ENCODE data around the gene IL32.
"Not testable (repeated sequence)": the region's sequence is repeated elsewhere in the genome, so short reads cannot be mapped to it uniquely, and the experiment has no call there.

IL32 gene

DNA sequence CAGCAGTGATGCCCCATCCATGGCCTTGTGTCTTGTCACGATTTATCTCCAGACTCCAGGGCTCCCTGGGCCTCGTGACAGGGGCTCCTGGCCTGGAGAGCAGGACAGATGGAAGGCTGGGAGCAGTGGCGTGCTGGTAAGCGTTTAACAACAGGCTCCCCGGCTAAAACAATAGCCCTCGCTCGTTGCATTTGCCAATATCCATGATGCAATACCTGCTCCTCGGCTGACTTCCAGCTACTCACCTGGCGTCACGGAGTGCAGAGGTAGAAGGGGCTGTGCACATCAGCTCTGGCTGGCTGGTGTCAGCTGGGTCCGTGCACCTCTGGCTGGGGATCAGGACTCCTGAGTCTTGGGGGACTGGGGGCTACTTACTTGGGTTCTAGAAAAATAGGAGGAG lies 27.2 kb upstream of the IL32 start:
- Mint-ChIP-seq H3K36me3 (no peaks in the 10 kb centered on the region), H3K4me1 (peaks cover 5% of the 10 kb centered on the region), H3K27ac (no peak overlapping the region), H3K9me3 (no peaks in the 10 kb centered on the region), H3K4me3 (no peak overlapping the region)
- no peak for ATAC-seq
- no peak for DNase-seq (ENCODE audit: low spot score in 2 of 2)

GRCh38 chr16:3038896-3039295 lies 26.5 kb upstream of the IL32 start:
- DNase-seq (ENCODE audit: low spot score in 2 of 2) (no peak), ATAC-seq (no peak)
- H3K27ac Mint-ChIP-seq, result no peak overlapping the region
- peaks cover 4% of the 10 kb centered on the region for H3K4me1 Mint-ChIP-seq
- no peaks in the 10 kb centered on the region for H3K36me3 Mint-ChIP-seq
- H3K4me3 Mint-ChIP-seq, result no peak overlapping the region
- no peaks in the 10 kb centered on the region for H3K9me3 Mint-ChIP-seq

DNA sequence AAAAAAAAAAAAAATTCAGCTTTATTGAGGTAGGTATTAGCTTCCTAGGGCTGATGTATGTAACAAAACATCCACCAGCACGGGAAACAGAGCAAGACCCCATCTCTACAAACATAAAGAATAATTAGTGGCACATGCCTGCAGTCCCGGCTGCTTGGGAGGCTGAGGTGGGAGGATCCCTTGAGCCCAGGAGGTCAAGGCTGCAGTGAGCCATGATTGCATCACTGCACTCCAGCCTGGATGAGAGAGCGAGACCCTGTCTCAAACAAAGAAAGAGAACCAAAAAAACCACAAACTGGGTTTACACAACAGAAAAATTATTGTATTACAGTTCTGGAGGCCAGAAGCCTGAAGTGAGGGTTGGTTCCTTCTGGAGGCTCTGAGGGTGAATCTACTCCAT lies 23.1 kb upstream of the IL32 start:
- H3K4me3 Mint-ChIP-seq, result no peak overlapping the region
- H3K27ac Mint-ChIP-seq, result no peak overlapping the region
- H3K9me3 Mint-ChIP-seq, result no peaks in the 10 kb centered on the region
- DNase-seq (ENCODE audit: low spot score in 2 of 2) (no peak), ATAC-seq (no peak)
- H3K4me1 Mint-ChIP-seq, result peaks cover 18% of the 10 kb centered on the region
- peaks cover 17% of the 10 kb centered on the region for H3K36me3 Mint-ChIP-seq

- peaks cover 25% of the 10 kb centered on the region for H3K36me3 Mint-ChIP-seq
- H3K4me1 Mint-ChIP-seq, result peaks cover 22% of the 10 kb centered on the region
- peak overlapping the region; percentile 76 for H3K4me3 Mint-ChIP-seq
- DNase-seq (ENCODE audit: low spot score in 2 of 2) (no peak), ATAC-seq (no peak)
- no peaks in the 10 kb centered on the region for H3K9me3 Mint-ChIP-seq
- peak overlapping the region; percentile 68 for H3K27ac Mint-ChIP-seq
These were observed 20.7 kb upstream of the IL32 start for GRCh38 chr16:3044708-3045107.

GRCh38 chr16:3045758-3046640 lies 19.4 kb upstream of the IL32 start, which contains the start of gene MMP25:
MMP25 (plus strand) TSS chr16:3046561; CDS start chr16:3046918, 357 bp downstream.
- peak; percentile 57 for ATAC-seq
- peak within 1 kb of the TSS; percentile 68 for H3K27ac Mint-ChIP-seq

DNA sequence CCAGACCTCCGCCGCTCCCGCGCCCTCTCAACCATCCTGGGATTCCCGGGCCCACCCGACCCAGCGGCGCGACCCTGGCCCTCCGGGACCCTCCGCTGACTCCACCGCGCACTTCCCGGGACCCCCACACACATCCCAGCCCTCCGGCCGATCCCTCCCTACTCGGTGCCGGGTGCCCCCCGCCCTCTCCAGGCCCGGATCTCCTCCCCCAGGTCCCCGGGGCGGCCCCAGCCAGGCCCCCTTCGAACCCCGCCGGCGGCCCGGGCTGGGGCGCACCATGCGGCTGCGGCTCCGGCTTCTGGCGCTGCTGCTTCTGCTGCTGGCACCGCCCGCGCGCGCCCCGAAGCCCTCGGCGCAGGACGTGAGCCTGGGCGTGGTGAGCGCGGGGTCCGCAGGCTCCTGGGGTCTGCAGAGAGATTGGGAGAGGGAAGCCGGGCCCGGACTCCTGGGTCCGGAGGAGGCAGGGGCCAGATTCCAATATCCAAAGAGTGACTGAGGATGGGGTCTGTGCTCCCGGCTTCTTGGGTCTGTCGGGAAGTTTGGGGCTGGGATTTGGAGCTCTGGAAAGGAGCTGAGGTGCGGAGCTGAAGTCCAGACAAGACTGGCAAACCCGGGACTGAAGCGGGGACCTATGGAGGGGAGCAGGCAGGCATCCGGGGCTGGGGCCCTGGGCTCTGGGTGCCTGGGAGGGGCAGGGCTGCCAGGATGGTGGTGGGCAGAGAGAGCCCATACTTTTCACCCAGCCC lies 18.6 kb upstream of the IL32 start:
- peak; percentile 45 for ATAC-seq
- no peak for DNase-seq (ENCODE audit: low spot score in 2 of 2)
- peak overlapping the region; percentile 76 for H3K4me3 Mint-ChIP-seq
- peaks cover 32% of the 10 kb centered on the region for H3K4me1 Mint-ChIP-seq
- H3K36me3 Mint-ChIP-seq, result peaks cover 37% of the 10 kb centered on the region
- peak overlapping the region; percentile 45 for H3K27ac Mint-ChIP-seq
- H3K9me3 Mint-ChIP-seq, result no peaks in the 10 kb centered on the region

More at GRCh38 chr16:3045758-3046640, 19.4 kb upstream of the IL32 start, which contains the start of gene MMP25:
- peaks cover 26% of the 10 kb centered on the region for H3K4me1 Mint-ChIP-seq
- peaks cover 30% of the 10 kb centered on the region for H3K36me3 Mint-ChIP-seq
- peak within 1 kb of the TSS; percentile 76 for H3K4me3 Mint-ChIP-seq
- H3K9me3 Mint-ChIP-seq, result no peaks in the 10 kb centered on the region
- DNase-seq (ENCODE audit: low spot score in 2 of 2), result peak in 1 of 2 donors; percentile 75

DNA sequence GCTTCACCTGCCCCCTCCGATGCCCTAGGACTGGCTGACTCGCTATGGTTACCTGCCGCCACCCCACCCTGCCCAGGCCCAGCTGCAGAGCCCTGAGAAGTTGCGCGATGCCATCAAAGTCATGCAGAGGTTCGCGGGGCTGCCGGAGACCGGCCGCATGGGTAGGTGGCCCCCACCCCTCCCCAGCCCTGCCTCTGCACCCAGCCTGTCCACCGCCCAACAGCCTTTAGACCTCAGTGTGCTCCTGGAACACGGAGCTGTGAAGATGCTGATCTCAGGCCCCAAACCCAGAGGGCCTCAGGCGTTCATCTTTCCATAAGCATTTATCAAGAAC lies 18.1 kb upstream of the IL32 start:
- ATAC-seq, result peak; percentile 9
- no peaks in the 10 kb centered on the region for H3K9me3 Mint-ChIP-seq
- peaks cover 37% of the 10 kb centered on the region for H3K4me1 Mint-ChIP-seq
- peaks cover 42% of the 10 kb centered on the region for H3K36me3 Mint-ChIP-seq
- peak overlapping the region; percentile 45 for H3K27ac Mint-ChIP-seq
- DNase-seq (ENCODE audit: low spot score in 2 of 2), result no peak
- H3K4me3 Mint-ChIP-seq, result peak overlapping the region; percentile 76

DNA sequence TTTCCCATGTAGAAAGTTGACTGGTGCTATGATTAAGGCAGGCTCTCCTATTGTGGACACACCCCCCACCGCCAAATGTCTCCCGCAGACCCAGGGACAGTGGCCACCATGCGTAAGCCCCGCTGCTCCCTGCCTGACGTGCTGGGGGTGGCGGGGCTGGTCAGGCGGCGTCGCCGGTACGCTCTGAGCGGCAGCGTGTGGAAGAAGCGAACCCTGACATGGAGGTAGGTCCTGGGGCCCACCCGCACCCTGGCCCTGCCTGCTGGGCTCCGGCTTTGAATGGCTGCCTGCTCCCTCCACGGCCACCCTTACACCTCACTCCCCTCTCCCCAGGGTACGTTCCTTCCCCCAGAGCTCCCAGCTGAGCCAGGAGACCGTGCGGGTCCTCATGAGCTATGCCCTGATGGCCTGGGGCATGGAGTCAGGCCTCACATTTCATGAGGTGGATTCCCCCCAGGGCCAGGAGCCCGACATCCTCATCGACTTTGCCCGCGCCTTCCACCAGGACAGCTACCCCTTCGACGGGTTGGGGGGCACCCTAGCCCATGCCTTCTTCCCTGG lies 15.4 kb upstream of the IL32 start:
- Mint-ChIP-seq H3K36me3 (peaks cover 59% of the 10 kb centered on the region), H3K4me1 (peaks cover 49% of the 10 kb centered on the region), H3K4me3 (no peak overlapping the region), H3K27ac (peak overlapping the region; percentile 50), H3K9me3 (no peaks in the 10 kb centered on the region)
- no peak for DNase-seq (ENCODE audit: low spot score in 2 of 2)
- no peak for ATAC-seq

DNA sequence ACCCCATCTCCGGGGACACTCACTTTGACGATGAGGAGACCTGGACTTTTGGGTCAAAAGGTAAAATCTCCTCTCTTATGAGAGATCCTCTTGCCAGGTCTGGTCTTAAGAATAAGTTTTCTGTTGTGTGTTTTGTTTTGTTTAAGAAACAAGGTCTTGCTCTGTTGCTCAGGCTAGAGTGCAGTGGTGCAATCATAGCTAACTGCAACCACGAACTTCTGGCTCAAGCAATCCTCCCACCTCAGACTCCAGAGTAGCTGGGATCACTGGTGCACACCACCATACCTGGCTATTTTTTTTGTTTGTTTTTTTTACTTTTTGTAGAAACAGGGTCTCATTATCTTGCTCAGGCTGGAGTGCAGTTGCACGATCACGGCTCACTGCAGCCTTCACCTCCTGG lies 15.0 kb upstream of the IL32 start:
- ATAC-seq (no peak), DNase-seq (ENCODE audit: low spot score in 2 of 2) (no peak)
- Mint-ChIP-seq H3K4me1 (peaks cover 49% of the 10 kb centered on the region), H3K36me3 (peaks cover 59% of the 10 kb centered on the region), H3K4me3 (no peak overlapping the region), H3K27ac (peak overlapping the region; percentile 50), H3K9me3 (no peaks in the 10 kb centered on the region)

DNA sequence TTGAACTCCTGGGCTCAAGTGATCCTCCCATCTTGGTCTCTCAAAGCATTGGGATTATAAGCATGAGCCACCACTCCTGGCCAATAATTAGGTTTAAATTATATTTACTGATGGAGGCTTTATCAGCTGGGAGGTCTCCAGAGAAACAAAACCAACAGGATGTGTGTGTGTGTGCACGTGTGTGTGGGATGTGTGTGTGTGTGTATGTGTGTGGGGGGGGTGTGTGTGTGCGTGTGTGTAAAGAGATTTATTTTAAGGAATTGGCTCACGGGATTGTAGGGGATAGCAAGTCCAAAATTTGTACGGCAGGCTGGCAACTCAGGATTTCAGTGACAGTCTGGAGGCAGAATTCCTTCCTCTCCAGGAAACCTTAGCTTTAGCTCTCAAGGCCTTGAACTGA lies 14.4 kb upstream of the IL32 start:
- Mint-ChIP-seq H3K4me1 (peaks cover 54% of the 10 kb centered on the region), H3K36me3 (peaks cover 62% of the 10 kb centered on the region), H3K4me3 (no peak overlapping the region), H3K9me3 (no peaks in the 10 kb centered on the region), H3K27ac (peak overlapping the region; percentile 50)
- ATAC-seq, result no peak
- no peak for DNase-seq (ENCODE audit: low spot score in 2 of 2)

GRCh38 chr16:3051494-3051893 lies 13.9 kb upstream of the IL32 start:
- DNase-seq (ENCODE audit: low spot score in 2 of 2) (no peak), ATAC-seq (no peak)
- Mint-ChIP-seq H3K4me1 (peaks cover 59% of the 10 kb centered on the region), H3K36me3 (peaks cover 66% of the 10 kb centered on the region), H3K4me3 (no peak overlapping the region), H3K9me3 (no peaks in the 10 kb centered on the region), H3K27ac (no peak overlapping the region)

GRCh38 chr16:3052571-3053329 lies 12.7 kb upstream of the IL32 start:
- not testable (repeated sequence) for DNase-seq (ENCODE audit: low spot score in 2 of 2); H3K4me3 Mint-ChIP-seq; H3K9me3 Mint-ChIP-seq
- Mint-ChIP-seq H3K36me3 (peaks cover 73% of the 10 kb centered on the region), H3K4me1 (peaks cover 71% of the 10 kb centered on the region), H3K27ac (peak overlapping the region; percentile 76)
- ATAC-seq, result peak; percentile 72

GRCh38 chr16:3053330-3053710 lies 12.1 kb upstream of the IL32 start:
- ATAC-seq, result peak; percentile 49
- peaks cover 67% of the 10 kb centered on the region for H3K4me1 Mint-ChIP-seq
- peak overlapping the region; percentile 77 for H3K4me3 Mint-ChIP-seq
- H3K9me3 Mint-ChIP-seq; DNase-seq (ENCODE audit: low spot score in 2 of 2); H3K27ac Mint-ChIP-seq: not testable (repeated sequence)
- H3K36me3 Mint-ChIP-seq, result peaks cover 70% of the 10 kb centered on the region

- Mint-ChIP-seq H3K4me3 (peak overlapping the region; percentile 77), H3K27ac (peak overlapping the region; percentile 90), H3K36me3 (peaks cover 76% of the 10 kb centered on the region), H3K4me1 (peaks cover 71% of the 10 kb centered on the region), H3K9me3 (no peaks in the 10 kb centered on the region)
- DNase-seq (ENCODE audit: low spot score in 2 of 2) (no peak), ATAC-seq (peak; percentile 2)
These were observed 10.3 kb upstream of the IL32 start for GRCh38 chr16:3054965-3055733.

Data from stimulated activated effector memory CD8-positive, alpha-beta T cell treated with anti-CD3 and anti-CD28 coated beads, Interleukin-12 subunit alpha, Interleukin-12 subunit beta, amount 100 ng/mL, for 72 hours (primary cell).